GM12874 (cell line): ENCODE results near the gene PKLR.

Source experiments
- CTCF ChIP-seq: IDR thresholded peaks from 2 replicates; pipeline ENCODE4 v1.5.1; 2011; ENCODE audit warnings: low read depth, mild to moderate bottlenecking, control low read depth, low read length, moderate library complexity; ENCODE audit not compliant: insufficient read depth

PKLR gene

GRCh38 chr1:155301342-155301841 lies at the start of gene PKLR:
Gene PKLR, minus strand, starts transcription at chr1:155301438. Its CDS starts 43 bp downstream, at chr1:155301395.
- no peak for TF ChIP-seq CTCF

GRCh38 chr1:155342842-155343241 lies 41.6 kb upstream of the PKLR start:
- TF ChIP-seq CTCF: no peak

- TF ChIP-seq CTCF: no peak
Observed at GRCh38 chr1:155339515-155340097, 38.4 kb upstream of the PKLR start.

- no peak for TF ChIP-seq CTCF
Observed at GRCh38 chr1:155334962-155335361, 33.7 kb upstream of the PKLR start.

GRCh38 chr1:155329980-155330598 lies 28.9 kb upstream of the PKLR start:
- TF ChIP-seq CTCF: no peak

GRCh38 chr1:155327981-155328380 lies 26.7 kb upstream of the PKLR start:
- TF ChIP-seq CTCF: no peak

GRCh38 chr1:155326631-155327037 lies 25.4 kb upstream of the PKLR start:
- TF ChIP-seq CTCF: no peak
